HEK293 (cell line): Measurements from ENCODE around the gene APBB2.

Source experiments
- BCL11A ChIP-seq: fragments of 450-650 bp; formaldehyde crosslinking; IDR thresholded peaks from 2 replicates; pipeline ENCODE4 v1.5.1; 2016; ENCODE audit warnings: low read depth, missing biosample characterization, missing genetic modification characterization
- CTCF ChIP-seq: fragments of 450-650 bp; formaldehyde crosslinking; IDR thresholded peaks from 2 replicates; pipeline ENCODE4 v1.5.1; 2016; ENCODE audit warnings: missing biosample characterization, missing genetic modification characterization
- PRDM1 ChIP-seq: fragments of 450-650 bp; formaldehyde crosslinking; IDR thresholded peaks from 2 replicates; pipeline ENCODE4; 2016; ENCODE audit warnings: missing biosample characterization, missing genetic modification characterization
- ZFP37 ChIP-seq: fragments of 450-650 bp; formaldehyde crosslinking; IDR thresholded peaks from 2 replicates; pipeline ENCODE4 v1.5.1; 2016; ENCODE audit warnings: missing biosample characterization, missing genetic modification characterization
- ZNF148 ChIP-seq: fragments of 450-650 bp; formaldehyde crosslinking; IDR thresholded peaks from 2 replicates; pipeline ENCODE4 v1.5.0; 2017; ENCODE audit warnings: missing biosample characterization, missing genetic modification characterization, borderline replicate concordance
- ZNF202 ChIP-seq: fragments of 450-650 bp; formaldehyde crosslinking; IDR thresholded peaks from 2 replicates; pipeline ENCODE4 v1.5.1; 2016; ENCODE audit warnings: missing biosample characterization, missing genetic modification characterization, borderline replicate concordance
- ZNF518A ChIP-seq: fragments of 450-650 bp; formaldehyde crosslinking; conservative IDR thresholded peaks from 2 replicates; pipeline ENCODE4 v1.5.1; 2016; ENCODE audit warnings: low read depth, missing biosample characterization, missing genetic modification characterization
- ZNF624 ChIP-seq: fragments of 450-650 bp; formaldehyde crosslinking; IDR thresholded peaks from 2 replicates; pipeline ENCODE4 v1.5.1; 2017; ENCODE audit warnings: missing biosample characterization, missing genetic modification characterization
- ZNF660 ChIP-seq: fragments of 450-650 bp; IDR thresholded peaks from 2 replicates; pipeline ENCODE4 v1.5.1; 2018; ENCODE audit warnings: missing biosample characterization, mild to moderate bottlenecking, missing genetic modification characterization
- TF ChIP-seq, protein P1 (sequence below): fragments of 450-650 bp; formaldehyde crosslinking; IDR thresholded peaks from 2 replicates; pipeline ENCODE4 v1.5.1; 2016; ENCODE audit warnings: missing biosample characterization, missing genetic modification characterization

DNA sequence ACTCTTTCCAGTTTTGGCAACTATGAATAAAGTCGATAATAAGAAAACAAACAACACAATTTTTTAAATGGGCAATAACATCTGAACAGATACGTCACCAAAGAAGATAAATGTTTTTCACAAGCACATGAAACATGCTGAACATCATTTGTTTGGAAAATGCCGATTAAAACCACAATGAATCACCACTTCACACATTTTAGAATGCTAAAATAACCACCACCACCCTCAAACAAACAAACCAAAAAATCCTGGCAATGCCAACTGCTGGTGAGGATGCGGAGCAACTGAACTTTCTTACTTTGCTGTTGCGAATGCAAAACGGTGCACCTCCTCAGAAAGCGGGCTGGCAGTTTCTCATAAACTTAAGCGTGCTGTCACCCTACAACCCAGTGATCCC lies 348.6 kb downstream of the APBB2 start:
- TF ChIP-seq CTCF (tag by site-specific recombination) = no peak
- no peak for TF ChIP-seq ZNF624
- TF ChIP-seq ZNF660 (tag by site-specific recombination) = no peak
- no peak for TF ChIP-seq ZNF148 (tag by site-specific recombination)
- TF ChIP-seq, protein P1, sequence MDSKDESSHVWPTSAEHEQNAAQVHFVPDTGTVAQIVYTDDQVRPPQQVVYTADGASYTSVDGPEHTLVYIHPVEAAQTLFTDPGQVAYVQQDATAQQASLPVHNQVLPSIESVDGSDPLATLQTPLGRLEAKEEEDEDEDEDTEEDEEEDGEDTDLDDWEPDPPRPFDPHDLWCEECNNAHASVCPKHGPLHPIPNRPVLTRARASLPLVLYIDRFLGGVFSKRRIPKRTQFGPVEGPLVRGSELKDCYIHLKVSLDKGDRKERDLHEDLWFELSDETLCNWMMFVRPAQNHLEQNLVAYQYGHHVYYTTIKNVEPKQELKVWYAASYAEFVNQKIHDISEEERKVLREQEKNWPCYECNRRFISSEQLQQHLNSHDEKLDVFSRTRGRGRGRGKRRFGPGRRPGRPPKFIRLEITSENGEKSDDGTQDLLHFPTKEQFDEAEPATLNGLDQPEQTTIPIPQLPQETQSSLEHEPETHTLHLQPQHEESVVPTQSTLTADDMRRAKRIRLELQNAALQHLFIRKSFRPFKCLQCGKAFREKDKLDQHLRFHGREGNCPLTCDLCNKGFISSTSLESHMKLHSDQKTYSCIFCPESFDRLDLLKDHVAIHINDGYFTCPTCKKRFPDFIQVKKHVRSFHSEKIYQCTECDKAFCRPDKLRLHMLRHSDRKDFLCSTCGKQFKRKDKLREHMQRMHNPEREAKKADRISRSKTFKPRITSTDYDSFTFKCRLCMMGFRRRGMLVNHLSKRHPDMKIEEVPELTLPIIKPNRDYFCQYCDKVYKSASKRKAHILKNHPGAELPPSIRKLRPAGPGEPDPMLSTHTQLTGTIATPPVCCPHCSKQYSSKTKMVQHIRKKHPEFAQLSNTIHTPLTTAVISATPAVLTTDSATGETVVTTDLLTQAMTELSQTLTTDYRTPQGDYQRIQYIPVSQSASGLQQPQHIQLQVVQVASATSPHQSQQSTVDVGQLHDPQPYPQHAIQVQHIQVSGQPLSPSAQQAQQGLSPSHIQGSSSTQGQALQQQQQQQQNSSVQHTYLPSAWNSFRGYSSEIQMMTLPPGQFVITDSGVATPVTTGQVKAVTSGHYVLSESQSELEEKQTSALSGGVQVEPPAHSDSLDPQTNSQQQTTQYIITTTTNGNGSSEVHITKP (tag by site-specific recombination) = no peak
- TF ChIP-seq PRDM1 (tag by site-specific recombination) = no peak
- TF ChIP-seq ZNF202 = no peak
- TF ChIP-seq BCL11A (tag by site-specific recombination) = no peak
- TF ChIP-seq ZNF518A (tag by site-specific recombination) = no peak
- TF ChIP-seq ZFP37 = no peak
